ENCODE measurements around the gene PIGQ.

PIGQ gene

DNA sequence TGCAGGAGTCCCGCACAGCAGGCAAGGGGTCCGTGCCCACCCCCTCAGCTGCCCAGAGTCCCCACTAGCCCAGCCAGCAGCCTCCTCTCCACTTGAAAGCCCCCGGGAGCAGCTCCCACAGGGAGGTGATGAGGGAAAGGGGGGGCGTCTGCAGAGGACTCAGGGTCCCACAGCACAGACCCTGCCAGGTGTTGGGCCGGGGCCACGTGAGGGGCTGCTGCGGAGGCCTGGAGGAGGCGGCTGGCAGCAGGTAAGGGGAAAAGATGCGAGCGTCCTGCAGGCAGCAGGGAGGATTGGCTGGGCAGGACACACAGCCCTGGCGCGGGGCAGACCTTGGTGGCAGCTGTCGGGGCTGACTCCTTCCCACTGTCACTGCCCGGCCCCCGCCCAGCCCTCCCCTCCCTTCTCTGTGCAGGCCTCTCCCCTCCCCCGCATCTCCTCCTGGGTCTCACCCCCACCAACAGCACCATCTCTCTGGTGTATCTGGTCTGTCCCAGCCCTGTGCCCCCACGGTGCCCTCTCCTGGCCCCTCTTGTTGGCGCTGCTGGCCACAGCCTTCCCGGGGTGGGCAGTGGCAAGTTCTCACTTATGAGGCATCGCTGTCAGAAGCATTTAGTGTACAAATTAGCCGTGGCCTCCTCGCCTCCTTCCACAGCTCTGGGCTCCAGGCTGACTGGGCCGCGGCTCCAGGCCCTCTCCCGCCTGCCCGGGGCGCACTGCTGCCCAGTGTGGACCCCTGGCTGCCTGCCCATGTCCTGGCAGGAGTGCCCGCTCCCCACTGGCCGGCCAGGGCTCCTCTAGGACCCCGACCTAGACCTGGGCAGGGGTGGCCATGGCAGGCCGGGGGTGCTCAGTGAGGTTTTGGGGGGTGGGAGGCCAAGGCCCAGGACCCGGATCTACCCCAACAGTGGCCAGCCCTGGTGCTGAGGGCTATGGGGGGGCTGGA is 14.0 kb upstream of the PIGQ start:
- no peak for DNase-seq (ENCODE audit: low read depth)

- DNase-seq (ENCODE audit: low read depth) = no peak
These were observed 13.1 kb upstream of the PIGQ start for GRCh38 chr16:556474-557173.

- no peak for DNase-seq (ENCODE audit: low read depth)
These were observed 12.1 kb upstream of the PIGQ start for GRCh38 chr16:557463-558297.

DNA sequence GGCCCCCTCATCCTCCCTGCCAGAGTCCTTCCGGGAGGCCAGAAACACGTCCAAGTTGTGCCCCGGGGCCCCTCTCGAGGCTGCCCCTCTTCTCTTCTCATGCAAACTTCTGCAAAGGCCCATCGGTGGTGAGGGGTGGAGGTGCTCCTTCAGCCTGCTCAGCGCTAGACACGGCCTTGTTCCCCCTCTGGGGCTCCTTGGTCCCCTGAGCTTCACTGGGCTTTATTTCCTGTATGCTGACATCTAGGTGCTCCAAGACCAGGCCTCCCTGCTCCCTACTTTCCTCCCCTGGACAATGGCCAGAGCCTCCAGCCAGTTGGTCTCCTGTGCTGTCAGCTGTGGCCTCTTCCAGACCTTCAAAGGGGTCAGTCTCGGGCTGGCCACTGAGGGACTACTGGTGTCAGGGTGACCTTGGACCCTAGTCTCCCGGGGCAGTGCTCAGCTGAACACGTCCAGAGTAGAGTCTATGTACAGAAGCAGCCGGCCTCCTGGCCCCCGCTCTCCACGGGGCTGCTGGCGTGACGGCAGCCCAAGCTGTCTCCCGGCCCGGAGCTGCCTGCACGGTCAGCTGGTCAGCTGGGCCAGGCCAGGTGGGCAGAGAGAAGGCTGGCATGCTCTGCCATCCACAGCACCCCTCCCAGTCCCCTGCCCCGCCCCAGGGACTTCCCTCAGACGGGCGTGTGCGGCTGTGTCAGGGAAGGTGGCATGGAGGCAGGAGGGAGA is 11.3 kb upstream of the PIGQ start:
- DNase-seq (ENCODE audit: low read depth) = no peak

GRCh38 chr16:559021-559380 is 10.8 kb upstream of the PIGQ start:
- DNase-seq (ENCODE audit: low read depth) = no peak

GRCh38 chr16:559411-560203 is 10.2 kb upstream of the PIGQ start:
- DNase-seq (ENCODE audit: low read depth) = no peak

- no peak for DNase-seq (ENCODE audit: low read depth)
These were observed 9.5 kb upstream of the PIGQ start, which contains the start of gene PRR35 for GRCh38 chr16:560204-560700. PRR35 (plus strand) TSS chr16:560394; CDS start chr16:563295, 2,901 bp downstream.

DNA sequence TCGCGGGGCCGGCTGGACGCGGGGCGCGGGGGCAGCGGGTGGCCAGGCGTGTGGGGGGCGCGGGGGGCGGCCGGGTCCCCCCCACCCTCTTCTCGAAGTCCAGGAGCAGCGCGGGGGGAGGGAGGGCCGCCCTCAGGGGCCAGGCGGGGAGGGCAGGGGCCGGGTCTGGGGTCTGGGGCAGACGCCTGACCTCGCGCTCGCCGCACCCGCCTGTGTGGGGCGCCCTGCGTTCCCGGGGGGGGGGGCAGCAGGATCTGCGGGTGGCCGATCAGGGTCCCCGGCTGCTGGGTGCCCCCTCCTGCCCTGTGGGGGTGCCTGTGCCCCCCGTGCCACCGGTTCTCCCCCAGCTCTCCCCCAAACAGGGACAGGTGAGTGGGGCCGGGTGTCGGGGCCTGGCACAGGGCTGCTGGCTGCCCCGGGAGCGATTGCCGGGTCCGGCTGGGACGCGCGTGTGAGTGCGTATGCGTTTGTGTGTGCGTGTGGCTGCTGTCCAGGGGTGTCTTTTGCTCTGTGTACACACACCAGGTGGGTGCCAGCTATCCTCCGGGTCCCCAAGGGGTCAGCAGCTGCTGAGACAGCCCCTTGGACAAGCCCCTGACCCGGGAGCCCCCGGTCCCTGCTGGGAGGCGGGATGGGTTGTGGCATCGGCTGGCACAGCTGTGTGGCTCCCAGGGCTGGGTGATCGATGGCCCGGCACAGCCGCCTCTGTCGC is 8.9 kb upstream of the PIGQ start:
- no peak for DNase-seq (ENCODE audit: low read depth)

- no peak for DNase-seq (ENCODE audit: low read depth)
These were observed 8.4 kb upstream of the PIGQ start for GRCh38 chr16:561413-561794.

GRCh38 chr16:561957-562938 is 7.5 kb upstream of the PIGQ start:
- no peak for DNase-seq (ENCODE audit: low read depth)

- no peak for DNase-seq (ENCODE audit: low read depth)
These were observed 6.6 kb upstream of the PIGQ start for GRCh38 chr16:563072-563644.

GRCh38 chr16:564690-565418 is 4.9 kb upstream of the PIGQ start:
- DNase-seq (ENCODE audit: low read depth) = no peak

GRCh38 chr16:565419-566330 is 4.1 kb upstream of the PIGQ start:
- DNase-seq (ENCODE audit: low read depth) = no peak

DNA sequence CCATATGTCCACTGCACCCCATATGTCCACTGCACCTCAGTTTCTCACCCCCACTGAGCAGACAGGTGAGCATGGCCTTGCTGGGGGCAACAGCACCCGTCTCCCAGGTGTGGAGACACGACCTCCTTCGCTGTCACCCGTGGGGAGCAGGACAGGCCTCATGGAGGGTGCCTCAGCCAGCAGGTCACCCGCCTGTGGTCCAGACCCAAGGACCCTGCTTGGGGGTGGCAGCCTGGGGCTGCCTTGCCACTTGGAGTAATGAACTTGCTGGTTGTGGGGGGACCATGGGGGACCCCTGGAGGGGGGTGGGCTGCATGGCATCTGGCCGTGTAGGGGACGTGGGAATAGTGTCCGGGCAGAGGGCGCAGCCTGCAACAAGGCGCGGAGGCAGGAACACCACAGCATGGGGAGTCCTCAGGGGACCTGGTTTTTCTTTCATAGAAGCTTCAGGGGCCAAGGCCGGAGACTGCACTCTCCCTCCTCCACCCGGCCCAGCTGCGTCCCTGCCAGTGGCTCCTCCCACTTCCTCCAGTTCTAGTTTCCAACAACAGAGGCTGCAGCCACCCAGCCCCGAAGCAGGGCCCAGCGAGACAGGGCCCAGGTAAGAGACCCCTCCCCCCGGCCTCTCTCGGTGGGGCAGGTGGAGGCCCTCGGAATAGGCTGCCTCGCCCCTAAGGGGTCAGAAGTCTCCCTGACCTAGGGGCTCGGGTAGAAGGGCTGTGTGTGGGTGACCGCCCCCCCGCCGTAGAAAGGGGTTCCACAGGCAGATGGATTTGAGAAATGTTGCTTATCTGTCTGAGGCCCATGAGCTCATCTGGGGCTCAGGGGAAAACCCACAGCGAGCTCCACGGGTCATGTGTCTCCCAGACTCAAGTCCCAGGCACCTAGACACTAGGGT is 3.0 kb upstream of the PIGQ start, which contains the start of gene NHLRC4:
NHLRC4 (plus strand) TSS at position 531 of the 898 bp plus-strand sequence. CDS start 1,043 bp downstream, outside the sequence.
- DNase-seq (ENCODE audit: low read depth) = no peak
